GM19099 (cell line): ENCODE data around the gene MAPK8.

Experiments used
- POLR2A ChIP-seq: IDR thresholded peaks from 3 replicates; pipeline ENCODE4 v1.6.1; 2011; ENCODE audit warnings: low read depth; ENCODE audit not compliant: insufficient read length; ENCODE audit errors: extremely low read depth

MAPK8 gene

DNA sequence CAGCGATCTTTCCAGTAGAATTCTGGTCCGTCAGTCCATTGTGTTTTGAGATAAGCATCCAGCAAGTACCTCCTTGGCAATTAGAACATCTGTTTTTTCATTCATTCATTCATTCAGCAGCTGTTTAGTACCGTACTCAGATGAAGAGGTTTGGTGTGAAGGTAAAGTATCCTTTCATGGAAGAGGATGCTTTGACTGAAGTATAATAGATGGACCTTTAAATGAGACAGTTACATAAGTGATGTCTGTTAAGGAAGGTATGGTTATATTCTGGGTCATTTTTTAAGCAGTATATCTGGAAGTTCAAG lies 1.2 kb downstream of the MAPK8 start:
- TF ChIP-seq POLR2A, result no peak

DNA sequence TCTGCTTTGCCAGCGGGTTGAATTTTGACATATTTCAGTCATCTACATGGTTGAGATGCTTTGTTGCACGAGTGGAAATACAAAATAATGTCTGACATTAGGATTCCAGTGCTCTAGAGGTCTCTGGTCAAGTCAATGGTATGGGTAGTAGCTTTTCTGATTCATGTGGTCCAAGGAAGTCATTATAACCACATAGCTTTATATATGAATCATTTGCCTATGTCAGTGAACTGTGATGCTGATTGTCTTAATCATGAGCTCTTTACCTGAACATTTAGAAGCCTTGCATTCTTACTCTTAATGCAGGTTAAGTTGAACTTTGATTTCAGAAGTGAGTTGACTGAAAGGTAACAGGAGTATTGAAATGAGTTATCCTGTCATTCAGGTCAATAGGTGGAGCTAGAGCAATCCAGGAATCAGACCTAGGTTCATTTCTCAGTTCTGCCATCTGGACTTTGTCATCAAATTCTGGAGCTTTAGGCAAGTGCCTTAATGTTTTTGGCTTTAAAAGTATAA lies 3.3 kb downstream of the MAPK8 start:
- no peak for TF ChIP-seq POLR2A

DNA sequence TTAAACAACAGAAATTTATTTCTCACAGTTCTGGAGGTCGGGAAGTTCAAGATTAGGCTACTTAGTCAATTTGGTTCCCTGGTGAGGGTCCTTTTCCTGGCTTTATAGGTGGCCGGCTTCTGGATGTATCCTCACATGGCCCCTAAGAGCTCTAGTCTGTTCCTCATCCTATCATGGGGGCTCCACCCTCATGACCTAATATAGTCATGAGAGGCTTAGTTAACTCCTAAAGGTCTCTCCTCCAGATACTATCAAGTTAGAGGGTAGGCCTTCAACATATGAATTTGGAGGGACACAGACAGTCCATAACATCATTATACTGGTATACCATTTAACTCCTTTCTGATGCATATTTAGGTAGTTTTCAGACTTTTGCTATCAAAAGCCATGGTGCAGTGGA lies 7.6 kb downstream of the MAPK8 start:
- no peak for TF ChIP-seq POLR2A

DNA sequence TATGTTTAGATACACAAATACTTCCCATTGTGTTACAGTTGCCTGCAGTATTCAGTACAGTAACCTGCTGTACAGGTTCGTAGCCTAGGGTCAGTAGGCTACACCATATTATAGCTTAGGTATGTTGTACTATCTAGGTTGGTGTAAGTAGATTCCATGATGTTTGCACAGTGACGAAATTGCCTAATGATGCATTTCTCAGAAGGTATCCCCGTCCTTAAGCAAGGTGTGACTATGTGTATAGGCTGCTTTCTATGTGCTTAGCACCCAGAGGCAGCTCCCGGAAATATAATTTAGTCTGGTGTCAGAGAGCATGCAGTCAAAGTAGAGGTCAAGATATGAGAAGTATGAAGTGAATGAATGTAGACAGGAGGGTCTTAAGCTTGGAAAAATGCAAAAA lies 9.8 kb downstream of the MAPK8 start:
- TF ChIP-seq POLR2A, result no peak

DNA sequence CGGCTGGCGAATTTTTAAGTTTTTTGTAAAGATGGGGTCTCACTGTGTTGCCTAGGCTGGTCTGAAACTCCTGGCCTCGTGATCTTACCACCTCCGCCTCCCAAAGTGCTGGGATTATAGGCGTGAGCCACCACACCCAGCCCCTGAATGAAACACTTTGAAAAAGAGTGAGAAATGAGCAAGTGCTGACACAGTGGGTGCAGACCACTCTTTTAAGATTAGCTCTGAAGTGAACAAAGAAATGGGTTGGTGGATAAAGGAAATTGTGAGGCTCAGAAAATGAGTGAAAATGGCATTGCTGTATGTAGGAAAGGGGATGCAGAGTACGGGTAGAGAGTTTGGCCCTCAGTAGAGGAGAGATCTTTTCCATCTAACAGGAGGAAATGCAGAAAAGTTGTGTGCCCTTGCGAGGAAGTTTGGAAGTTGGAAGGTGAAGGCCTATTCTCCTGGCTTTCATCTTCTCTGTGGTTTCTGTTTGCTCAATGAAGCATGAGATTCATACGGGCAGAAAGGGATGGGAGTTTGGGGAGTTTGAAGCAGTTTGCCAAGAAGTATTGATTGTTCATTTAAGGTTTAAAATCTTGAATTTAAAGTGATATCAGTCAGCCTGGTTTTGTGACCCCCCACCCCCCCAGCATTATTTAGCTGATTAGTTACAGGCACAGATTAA lies 11.0 kb downstream of the MAPK8 start:
- TF ChIP-seq POLR2A, result no peak

DNA sequence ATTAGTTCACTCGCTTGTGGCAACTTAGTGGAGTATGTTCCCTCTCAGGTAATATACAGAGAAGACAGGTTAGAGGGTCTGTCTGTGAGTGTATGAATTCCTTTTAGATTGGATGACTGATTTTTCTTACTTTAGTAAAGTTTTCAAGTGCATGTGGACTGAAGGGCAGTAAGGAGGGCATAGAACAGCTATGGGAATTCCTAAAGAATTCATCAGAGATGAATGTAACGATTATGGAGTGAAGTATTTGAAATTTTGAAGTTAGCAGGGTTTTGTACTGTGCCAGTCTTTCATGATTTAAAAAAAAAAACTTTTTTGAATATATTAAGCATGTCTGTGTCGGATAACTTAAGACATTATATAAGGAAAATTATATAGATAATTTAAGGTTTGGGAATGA lies 15.5 kb downstream of the MAPK8 start:
- TF ChIP-seq POLR2A, result no peak

DNA sequence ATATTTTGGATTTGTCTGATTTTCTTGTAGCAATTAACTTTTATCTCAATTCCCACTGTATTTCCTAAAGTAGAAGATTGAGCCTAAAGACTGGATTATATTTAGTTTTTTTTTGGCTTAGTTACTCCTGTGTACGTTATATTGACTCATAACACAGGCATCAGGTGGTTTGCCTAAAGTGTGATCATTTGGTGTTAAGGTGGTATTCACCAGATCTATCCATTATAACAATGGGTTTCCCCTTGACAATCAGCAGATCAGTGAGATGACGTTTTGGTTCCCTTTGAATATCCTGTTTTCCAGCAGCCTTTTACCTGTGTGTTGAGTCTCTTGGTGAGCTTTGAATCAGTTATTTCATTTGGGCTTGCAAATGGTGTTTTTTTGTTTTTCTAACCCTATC lies 18.1 kb downstream of the MAPK8 start:
- TF ChIP-seq POLR2A, result no peak

DNA sequence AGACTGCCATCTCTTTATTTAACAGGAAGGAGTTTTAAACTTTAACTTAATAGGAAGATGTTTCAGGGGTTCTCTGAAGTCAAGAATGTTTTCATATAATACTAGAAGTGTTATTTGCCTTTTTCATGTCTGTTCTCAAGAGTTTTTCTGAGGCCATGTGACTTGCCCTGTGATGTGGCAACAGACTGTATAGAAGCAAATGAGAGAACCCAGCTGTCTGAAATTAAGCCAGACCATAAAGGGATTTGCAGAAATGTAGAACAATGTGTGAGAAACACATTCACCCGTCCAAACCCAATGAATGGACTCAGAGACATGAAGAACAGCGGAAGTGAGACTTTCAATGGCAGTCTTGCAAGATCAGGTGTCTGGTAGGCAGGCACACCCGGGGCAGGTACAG lies 23.8 kb downstream of the MAPK8 start:
- TF ChIP-seq POLR2A, result no peak

DNA sequence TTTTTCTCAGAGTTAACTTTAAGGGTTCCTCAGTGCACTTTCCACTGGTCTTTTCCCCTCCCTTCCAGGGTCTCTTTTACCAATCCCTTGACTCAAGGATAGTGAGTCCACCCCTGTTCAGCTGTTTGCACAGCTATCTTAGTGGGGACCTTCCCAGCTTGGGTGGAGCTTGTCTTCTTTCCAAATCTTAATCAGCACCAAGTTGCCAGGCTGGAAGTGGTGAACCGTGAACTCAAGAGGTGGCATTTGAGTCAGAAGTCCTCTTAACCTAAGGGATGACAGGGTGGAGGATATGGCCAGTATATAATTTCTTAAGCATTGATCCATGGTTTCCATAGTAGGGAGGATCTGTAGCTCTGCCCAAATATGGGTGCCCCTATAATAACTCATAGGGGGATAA lies 25.0 kb downstream of the MAPK8 start:
- TF ChIP-seq POLR2A, result no peak

DNA sequence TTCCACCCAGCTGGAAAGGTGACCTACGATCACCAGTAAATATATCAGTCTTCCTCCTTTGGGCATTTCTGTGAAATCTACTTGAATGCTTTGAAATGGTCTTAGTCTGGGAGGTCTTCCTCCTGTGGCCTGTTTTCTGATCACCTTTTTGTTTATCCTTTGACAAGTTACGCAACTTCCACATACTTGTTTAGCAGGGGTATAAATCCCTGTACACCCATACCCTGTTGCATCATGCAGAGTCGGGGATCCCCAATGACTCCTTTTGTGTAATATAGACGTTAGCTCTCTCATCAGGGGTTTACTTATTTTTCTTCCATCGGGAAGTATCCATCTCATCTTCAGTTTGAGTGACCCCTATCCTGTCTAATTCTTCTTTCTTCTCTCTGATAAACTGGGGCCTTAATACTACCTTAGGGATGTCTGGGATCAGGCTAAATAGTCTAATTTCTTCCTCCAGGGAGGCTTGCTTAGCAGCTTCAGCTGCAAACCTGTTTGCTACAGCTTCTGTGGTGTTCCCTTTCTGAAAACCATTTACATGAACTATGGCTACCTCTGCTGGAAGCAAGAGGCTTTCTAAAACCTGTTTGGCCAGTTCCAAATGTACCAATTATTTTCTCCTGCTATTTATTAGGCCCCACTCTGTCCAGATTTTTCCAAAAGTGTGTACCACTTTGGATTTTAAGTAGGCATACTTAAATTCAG lies 25.8 kb downstream of the MAPK8 start:
- no peak for TF ChIP-seq POLR2A

DNA sequence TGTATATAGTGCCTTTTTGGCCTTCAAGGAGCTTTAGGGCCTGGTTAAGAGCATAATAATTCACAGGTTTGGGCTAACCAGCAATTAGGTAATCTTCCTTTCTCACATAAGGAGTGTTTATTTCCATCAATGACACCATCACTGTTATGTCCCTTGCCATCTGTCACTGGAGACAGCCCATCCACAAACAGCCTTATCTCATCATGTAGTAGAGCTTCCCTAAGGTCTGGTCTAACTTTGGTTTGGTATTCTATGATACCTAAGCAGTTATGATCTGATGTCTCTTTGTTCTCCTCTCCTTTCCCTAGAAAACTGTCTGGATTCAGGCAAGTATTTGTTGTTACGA lies 26.4 kb downstream of the MAPK8 start:
- TF ChIP-seq POLR2A, result no peak

DNA sequence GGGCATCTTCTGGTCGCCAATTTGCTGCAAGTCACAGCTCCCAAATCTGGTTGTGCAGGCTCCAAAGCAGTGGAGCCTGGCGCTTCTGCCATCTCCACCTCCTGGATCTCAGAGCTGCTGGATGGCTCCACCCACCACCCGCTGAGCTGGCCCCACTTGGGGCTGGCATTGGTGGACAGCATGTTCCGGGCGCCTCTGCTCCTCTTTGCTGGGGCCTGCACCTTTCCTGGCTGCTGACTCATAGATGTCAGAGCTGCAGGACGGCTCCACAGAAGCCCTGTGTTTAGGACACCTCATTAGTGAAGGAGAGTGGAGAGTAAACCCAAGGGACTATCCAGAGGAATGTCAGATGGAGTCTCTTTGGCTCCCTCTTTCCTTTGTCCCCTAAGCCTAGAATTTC lies 27.4 kb downstream of the MAPK8 start:
- no peak for TF ChIP-seq POLR2A

DNA sequence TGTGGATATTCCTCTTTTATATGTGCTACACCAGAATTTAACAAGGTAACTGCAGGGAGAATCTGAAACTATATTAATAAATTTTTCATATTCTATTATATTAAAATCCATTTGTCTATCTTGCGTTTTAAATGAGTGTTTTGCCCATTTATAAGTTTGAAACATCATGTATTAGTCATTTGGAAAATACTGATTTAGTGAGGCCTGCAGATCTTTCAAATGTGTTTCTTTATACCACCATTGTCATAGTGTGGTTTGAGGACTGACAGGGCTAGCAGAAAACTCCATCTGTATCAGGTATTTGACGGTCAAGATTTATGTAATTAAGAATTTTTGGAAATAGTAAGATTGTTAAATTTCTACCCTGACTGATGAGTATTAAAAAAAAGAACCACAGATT lies 29.3 kb downstream of the MAPK8 start:
- TF ChIP-seq POLR2A, result no peak

DNA sequence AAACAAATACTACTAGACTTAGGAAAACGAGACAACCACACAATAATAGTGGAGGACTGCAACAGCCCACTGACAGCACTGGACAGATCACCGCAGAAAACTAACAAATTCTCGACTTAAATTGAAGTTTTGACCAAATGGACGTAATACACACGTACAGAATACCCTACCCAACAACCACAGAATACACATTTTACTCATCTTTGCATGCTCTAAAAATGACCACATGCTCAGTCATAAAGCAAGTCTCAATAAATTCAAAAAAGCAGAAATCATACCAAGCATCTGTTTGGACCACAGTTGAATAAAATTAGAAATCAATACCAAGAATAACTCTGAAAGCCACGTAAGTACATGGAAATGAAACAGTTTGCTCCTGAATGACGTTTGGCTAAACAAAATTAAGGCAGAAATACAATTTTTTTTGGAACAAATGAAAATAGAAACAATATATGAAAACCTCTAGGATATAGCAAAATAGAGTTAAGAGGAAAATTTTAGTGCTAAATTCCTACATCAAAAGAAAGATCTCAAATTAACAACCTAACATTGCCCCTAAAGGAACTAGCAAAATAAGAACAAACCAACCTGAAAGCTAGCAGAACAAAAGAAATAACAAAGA lies 30.6 kb downstream of the MAPK8 start:
- no peak for TF ChIP-seq POLR2A

DNA sequence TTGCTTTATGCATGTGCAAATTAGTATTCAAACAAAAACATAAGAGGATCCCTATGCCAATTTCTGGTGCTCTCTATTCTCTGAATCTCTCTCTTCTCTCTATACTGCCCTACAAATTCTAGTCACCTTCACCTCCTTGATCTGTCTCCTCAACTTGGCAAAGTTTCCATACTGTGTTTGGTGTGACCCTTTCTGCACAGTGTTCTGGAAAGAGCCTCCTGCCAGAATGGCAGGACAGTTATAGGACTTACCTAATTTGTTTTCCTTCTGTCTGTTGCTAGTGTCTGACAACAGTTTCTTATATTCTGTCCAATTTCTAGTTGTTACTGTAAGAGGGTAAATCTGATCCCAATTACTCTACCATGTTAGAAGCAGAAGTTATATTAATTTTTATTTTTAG lies 34.3 kb downstream of the MAPK8 start:
- TF ChIP-seq POLR2A, result no peak

DNA sequence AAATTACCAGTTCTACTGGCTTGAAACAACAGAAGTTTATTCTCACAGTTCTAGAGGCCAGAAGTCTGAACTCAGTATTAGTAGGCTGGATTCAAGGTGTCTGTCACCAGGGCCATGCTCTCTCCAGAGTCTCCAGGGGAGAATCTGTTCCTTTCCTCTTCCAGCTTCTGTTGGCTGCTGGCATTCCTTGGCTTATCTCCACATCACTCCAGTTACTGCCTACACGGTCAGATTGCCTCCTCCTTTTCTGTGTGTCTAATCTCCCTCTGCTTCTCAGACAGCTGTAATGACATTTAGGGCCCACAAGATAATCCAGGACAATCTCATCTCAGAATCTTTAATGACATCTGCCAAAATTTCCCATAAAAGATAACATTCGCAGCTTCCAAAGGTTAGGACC lies 36.6 kb downstream of the MAPK8 start:
- no peak for TF ChIP-seq POLR2A
